ENCODE data around the gene VWA5B1. TPM values are rescaled to one million over a fixed set of nuclear protein-coding genes. Genes with fewer than 3 reads are reported as not detected.
"Not testable (repeated sequence)": the region's sequence is repeated elsewhere in the genome, so short reads cannot be mapped to it uniquely, and the experiment has no call there.

The VWA5B1 gene
- total RNA-seq, 4 donors from 2014 or later: not detected

- WGBS, 2 donors: 51 to 84% methylated on average over 3 of the region's 3 CpGs
- Histone ChIP-seq H3K36me3 (no peaks in the 10 kb centered on the region), H3K9me3 (no peaks in the 10 kb centered on the region), H3K4me3 (no peak overlapping the region), H3K27ac (no peak overlapping the region), H3K4me1 (no peaks in the 10 kb centered on the region), H3K27me3 (peaks cover 0 to 88% (median under 1%) of the 10 kb centered on the region in 4 donors)
- no peak for TF ChIP-seq CTCF (IDR thresholded peaks at IDR 0.05)
- DNase-seq: no peak
- intact Hi-C loops (cut with DNase I): no loop called here
These were observed 5.2 kb upstream of the VWA5B1 start for GRCh38 chr1:20285510-20285909.

GRCh38 chr1:20287696-20288095 lies 3.0 kb upstream of the VWA5B1 start:
- WGBS, 2 donors: 76 to 88% methylated on average over 3 of the region's 3 CpGs
- H3K36me3 ChIP-seq; H3K4me1 ChIP-seq; H3K9me3 ChIP-seq; H3K27ac ChIP-seq; intact Hi-C loops (cut with DNase I); H3K4me3 ChIP-seq; DNase-seq: not testable (repeated sequence)
- H3K27me3 ChIP-seq: peaks cover 0 to 94% (median 4%) of the 10 kb centered on the region in 4 donors

- WGBS, 2 donors: 5 to 6% methylated on average over 11 to 16 of the region's 20 CpGs
- H3K9me3 ChIP-seq: no peaks in the 10 kb centered on the region
- intact Hi-C loops (cut with DNase I): no loop called here
- peaks cover 0 to 85% (median 4%) of the 10 kb centered on the region in 4 donors for H3K27me3 ChIP-seq
- no peak overlapping the region for H3K4me3 ChIP-seq
- no peak overlapping the region for H3K27ac ChIP-seq
- H3K36me3 ChIP-seq: no peaks in the 10 kb centered on the region
- peaks cover 0 to 8% (median 0%) of the 10 kb centered on the region in 3 donors for H3K4me1 ChIP-seq
- no peak for DNase-seq
- TF ChIP-seq CTCF (IDR thresholded peaks at IDR 0.05) (no peak), POLR2A (IDR thresholded peaks at IDR 0.05) (no peak)
These were observed 990 bp downstream of the VWA5B1 start for GRCh38 chr1:20291645-20292084.

- H3K4me1 ChIP-seq: no peaks in the 10 kb centered on the region
- H3K27ac ChIP-seq: no peak overlapping the region
- 50 to 80% methylated on average over 2 to 3 of the region's 3 CpGs for WGBS, 2 donors
- peaks cover 0 to 65% (median 0%) of the 10 kb centered on the region in 4 donors for H3K27me3 ChIP-seq
- intact Hi-C loops (cut with DNase I): no loop called here
- H3K9me3 ChIP-seq: no peaks in the 10 kb centered on the region
- no peaks in the 10 kb centered on the region for H3K36me3 ChIP-seq
- no peak for TF ChIP-seq POLR2A (IDR thresholded peaks at IDR 0.05)
- TF ChIP-seq CTCF (IDR thresholded peaks at IDR 0.05): no peak
- no peak for DNase-seq
- H3K4me3 ChIP-seq: no peak overlapping the region
These were observed 8.0 kb downstream of the VWA5B1 start for GRCh38 chr1:20298626-20299025.

GRCh38 chr1:20301463-20302107 lies 10.9 kb downstream of the VWA5B1 start:
- intact Hi-C loops (cut with DNase I): no loop called here

More at GRCh38 chr1:20301463-20302107, 10.9 kb downstream of the VWA5B1 start:
- Histone ChIP-seq H3K4me3 (no peak overlapping the region), H3K4me1 (no peaks in the 10 kb centered on the region), H3K27ac (no peak overlapping the region), H3K36me3 (no peaks in the 10 kb centered on the region), H3K9me3 (no peaks in the 10 kb centered on the region), H3K27me3 (peaks cover 0 to 63% (median 0%) of the 10 kb centered on the region in 4 donors)
- WGBS, 2 donors: 58 to 63% methylated on average over 7 to 9 of the region's 13 CpGs
- DNase-seq: no peak
- TF ChIP-seq POLR2A (IDR thresholded peaks at IDR 0.05) (no peak), CTCF (IDR thresholded peaks at IDR 0.05) (no peak)
